ENCODE results near the gene FSD1. TPM values are rescaled to one million over a fixed set of nuclear protein-coding genes. Genes with fewer than 3 reads are reported as not detected.

The FSD1 gene
- polyA plus RNA-seq, 1 experiment, result 6.8 TPM

GRCh38 chr19:4367336-4367723 lies 62.9 kb downstream of the FSD1 start:
- TF ChIP-seq CTCF (IDR thresholded peaks at IDR 0.05; ENCODE audit: low read depth, low read length), result no peak
- no peaks in the 10 kb centered on the region for H3K27me3 ChIP-seq (ENCODE audit: control insufficient read depth, insufficient read depth, low read length)
- DNase-seq (ENCODE audit: low read depth, low spot score), result no peak
- CTCF ChIA-PET, result interaction anchor here (0.6 to 1.6 kb wide), 3 partner anchors 15 to 298 kb away, joined by 3 to 5 read pairs (median 3); no protein-coding TSS in a partner anchor
- no peak overlapping the region for H3K4me3 ChIP-seq (ENCODE audit: low read depth, low read length)
- H3K9me3 ChIP-seq (ENCODE audit: control insufficient read depth, insufficient read depth, low read length), result no peaks in the 10 kb centered on the region; the same call in 1 of the 2 replicates
- POLR2A ChIA-PET, result no interaction called here
- H3K27ac ChIP-seq (ENCODE audit: low read depth, low read length), result no peak overlapping the region

GRCh38 chr19:4367781-4368127 lies 63.4 kb downstream of the FSD1 start:
- TF ChIP-seq CTCF (IDR thresholded peaks at IDR 0.05; ENCODE audit: low read depth, low read length), result no peak
- Histone ChIP-seq H3K27ac (ENCODE audit: low read depth, low read length) (no peak overlapping the region), H3K27me3 (ENCODE audit: control insufficient read depth, insufficient read depth, low read length) (no peaks in the 10 kb centered on the region), H3K9me3 (ENCODE audit: control insufficient read depth, insufficient read depth, low read length) (no peaks in the 10 kb centered on the region; the same call in 1 of the 2 replicates), H3K4me3 (ENCODE audit: low read depth, low read length) (no peak overlapping the region)
- DNase-seq (ENCODE audit: low read depth, low spot score), result no peak
- POLR2A ChIA-PET, result no interaction called here
- CTCF ChIA-PET, result interaction anchor here (1.4 kb wide), 1 partner anchor 16 kb away, joined by 3 read pairs; no protein-coding TSS in a partner anchor

- DNase-seq (ENCODE audit: low read depth, low spot score), result no peak
- no peak overlapping the region for H3K27ac ChIP-seq (ENCODE audit: low read depth, low read length)
- ChIA-PET POLR2A (interaction anchor here (0.6 to 0.9 kb wide), 2 partner anchors 30 to 76 kb away, joined by 3 to 4 read pairs; no protein-coding TSS in a partner anchor), CTCF (interaction anchor here (1.4 kb wide), 1 partner anchor 16 kb away, joined by 3 read pairs; no protein-coding TSS in a partner anchor)
- no peak overlapping the region for H3K4me3 ChIP-seq (ENCODE audit: low read depth, low read length)
- H3K27me3 ChIP-seq (ENCODE audit: control insufficient read depth, insufficient read depth, low read length), result no peaks in the 10 kb centered on the region
- no peaks in the 10 kb centered on the region; the same call in 1 of the 2 replicates for H3K9me3 ChIP-seq (ENCODE audit: control insufficient read depth, insufficient read depth, low read length)
- no peak for TF ChIP-seq CTCF (IDR thresholded peaks at IDR 0.05; ENCODE audit: low read depth, low read length)
These were observed 63.9 kb downstream of the FSD1 start for GRCh38 chr19:4368128-4368820.

GRCh38 chr19:4369109-4369887 lies 64.9 kb downstream of the FSD1 start:
- TF ChIP-seq CTCF (IDR thresholded peaks at IDR 0.05; ENCODE audit: low read depth, low read length), result no peak
- H3K27me3 ChIP-seq (ENCODE audit: control insufficient read depth, insufficient read depth, low read length), result no peaks in the 10 kb centered on the region
- ChIA-PET POLR2A (interaction anchor here (0.9 kb wide), 1 partner anchor 75 kb away, joined by 3 read pairs; no protein-coding TSS in a partner anchor), CTCF (interaction anchor here (1.0 to 1.1 kb wide), 2 partner anchors 16 kb away, joined by 3 to 4 read pairs; no protein-coding TSS in a partner anchor)
- DNase-seq (ENCODE audit: low read depth, low spot score), result no peak
- H3K4me3 ChIP-seq (ENCODE audit: low read depth, low read length), result no peak overlapping the region
- H3K9me3 ChIP-seq (ENCODE audit: control insufficient read depth, insufficient read depth, low read length), result no peaks in the 10 kb centered on the region; the same call in 1 of the 2 replicates
- peak overlapping the region; percentile 39 for H3K27ac ChIP-seq (ENCODE audit: low read depth, low read length)

Data from AG04450 (cell line).